ENCODE results near the gene PPP6R3.

DNA sequence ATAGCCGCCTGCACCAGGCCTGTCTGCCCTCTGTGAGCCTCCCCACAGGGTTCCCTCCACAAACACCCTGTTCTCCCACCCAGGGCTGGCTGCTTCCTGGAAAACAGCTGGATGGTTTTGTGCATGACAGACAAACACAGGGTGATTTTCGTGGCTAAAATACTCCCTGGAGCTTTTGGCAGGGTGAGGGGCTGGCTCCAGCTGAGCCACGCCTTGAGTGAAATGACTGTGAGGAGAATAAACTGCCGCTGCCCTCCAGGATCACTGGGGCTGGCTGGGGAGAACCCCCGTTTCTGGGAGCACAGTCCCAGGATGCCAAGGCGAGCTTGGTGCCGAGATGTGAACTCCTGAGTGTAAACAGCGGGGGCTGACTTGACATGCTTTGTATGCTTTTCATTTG is 20.3 kb upstream of the PPP6R3 start:
- TF ChIP-seq, protein P1, sequence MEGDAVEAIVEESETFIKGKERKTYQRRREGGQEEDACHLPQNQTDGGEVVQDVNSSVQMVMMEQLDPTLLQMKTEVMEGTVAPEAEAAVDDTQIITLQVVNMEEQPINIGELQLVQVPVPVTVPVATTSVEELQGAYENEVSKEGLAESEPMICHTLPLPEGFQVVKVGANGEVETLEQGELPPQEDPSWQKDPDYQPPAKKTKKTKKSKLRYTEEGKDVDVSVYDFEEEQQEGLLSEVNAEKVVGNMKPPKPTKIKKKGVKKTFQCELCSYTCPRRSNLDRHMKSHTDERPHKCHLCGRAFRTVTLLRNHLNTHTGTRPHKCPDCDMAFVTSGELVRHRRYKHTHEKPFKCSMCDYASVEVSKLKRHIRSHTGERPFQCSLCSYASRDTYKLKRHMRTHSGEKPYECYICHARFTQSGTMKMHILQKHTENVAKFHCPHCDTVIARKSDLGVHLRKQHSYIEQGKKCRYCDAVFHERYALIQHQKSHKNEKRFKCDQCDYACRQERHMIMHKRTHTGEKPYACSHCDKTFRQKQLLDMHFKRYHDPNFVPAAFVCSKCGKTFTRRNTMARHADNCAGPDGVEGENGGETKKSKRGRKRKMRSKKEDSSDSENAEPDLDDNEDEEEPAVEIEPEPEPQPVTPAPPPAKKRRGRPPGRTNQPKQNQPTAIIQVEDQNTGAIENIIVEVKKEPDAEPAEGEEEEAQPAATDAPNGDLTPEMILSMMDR (conservative IDR thresholded peaks at IDR 0.05; ENCODE audit: low read depth, low read length), result no peak
- no peak for TF ChIP-seq EZH2phosphoT487 (IDR thresholded peaks at IDR 0.05; ENCODE audit: borderline replicate concordance, low read length)
- no peak for TF ChIP-seq EZH2 (IDR thresholded peaks at IDR 0.05; ENCODE audit: low read length, unreplicated experiment)

Measured in PC-3 (cell line).